DOHH2 (cell line): Measurements from ENCODE around the gene TP63.

Source experiments
- CTCF ChIP-seq: fragments of 200-600 bp; sonication (generic); IDR thresholded peaks from one replicate; pipeline ENCODE4 v1.5.1; 2014; ENCODE audit warnings: antibody characterized with exemption, mild to moderate bottlenecking, low read depth, low read length; ENCODE audit not compliant: poor library complexity, severe bottlenecking
- EZH2phosphoT487 ChIP-seq: fragments of 200-600 bp; sonication (generic); IDR thresholded peaks from 2 replicates; pipeline ENCODE4 v1.6.1; 2017; ENCODE audit warnings: borderline replicate concordance, mild to moderate bottlenecking, antibody characterized with exemption, low read length, moderate library complexity, mixed read lengths

GRCh38 chr3:189635339-189635738 is 4.2 kb downstream of the TP63 start:
- TF ChIP-seq CTCF (no peak), EZH2phosphoT487 (no peak)
